ENCODE data around the gene DSN1. TPM values are rescaled to one million over a fixed set of nuclear protein-coding genes. Genes with fewer than 3 reads are reported as not detected.

DSN1 gene
- total RNA-seq, 1 experiment from 2014 or later = 42.5 TPM

- H3K9me3 Mint-ChIP-seq (ENCODE audit: low read depth, unreplicated experiment) = no peaks in the 10 kb centered on the region
- CTCF ChIA-PET = no interaction called here
- intact Hi-C loops (cut with micrococcal nuclease; ENCODE audit: unreplicated experiment) = no loop called here
- TF ChIP-seq CTCF (IDR thresholded peaks at IDR 0.05; ENCODE audit: unreplicated experiment) = no peak
- no peak overlapping the region for H3K27ac Mint-ChIP-seq (ENCODE audit: unreplicated experiment)
- no peak overlapping the region for H3K4me3 Mint-ChIP-seq (ENCODE audit: low read depth, unreplicated experiment)
- H3K4me1 Mint-ChIP-seq (ENCODE audit: low read depth, unreplicated experiment) = no peaks in the 10 kb centered on the region
- no TSS peak for BruUV-seq (replicated peaks)
- no peak for DNase-seq
- no peaks in the 10 kb centered on the region for H3K27me3 Mint-ChIP-seq (ENCODE audit: unreplicated experiment)
- peaks cover 15% of the 10 kb centered on the region for H3K36me3 Mint-ChIP-seq (ENCODE audit: insufficient read depth, unreplicated experiment)
Observed at GRCh38 chr20:36752582-36752981, 21.0 kb downstream of the DSN1 start.

- BruUV-seq (replicated peaks) = no TSS peak
- peak within 1 kb of the TSS; percentile 66 for H3K27ac Mint-ChIP-seq (ENCODE audit: unreplicated experiment)
- H3K36me3 Mint-ChIP-seq (ENCODE audit: insufficient read depth, unreplicated experiment) = peaks cover 14% of the 10 kb centered on the region
- peak; percentile 97 for DNase-seq
- CTCF ChIA-PET = interaction anchor here (0.6 to 1.1 kb wide), 4 partner anchors 9 to 286 kb away, joined by 3 to 10 read pairs (median 4); partner anchors contain the start of gene DSN1
- peak within 1 kb of the TSS; percentile 87 for H3K4me3 Mint-ChIP-seq (ENCODE audit: low read depth, unreplicated experiment)
- peaks cover 11% of the 10 kb centered on the region for H3K4me1 Mint-ChIP-seq (ENCODE audit: low read depth, unreplicated experiment)
- intact Hi-C loops (cut with micrococcal nuclease; ENCODE audit: unreplicated experiment) = no loop called here
- H3K27me3 Mint-ChIP-seq (ENCODE audit: unreplicated experiment) = no peaks in the 10 kb centered on the region
- TF ChIP-seq CTCF (IDR thresholded peaks at IDR 0.05; ENCODE audit: unreplicated experiment) = no peak
- no peaks in the 10 kb centered on the region for H3K9me3 Mint-ChIP-seq (ENCODE audit: low read depth, unreplicated experiment)
Observed at GRCh38 chr20:36745927-36746659, 27.5 kb downstream of the DSN1 start, which contains the start of gene NDRG3. Gene NDRG3, minus strand, starts transcription at chr20:36746090. Its CDS starts 24,355 bp downstream, at chr20:36721735.

- Mint-ChIP-seq H3K9me3 (ENCODE audit: low read depth, unreplicated experiment) (no peaks in the 10 kb centered on the region), H3K27ac (ENCODE audit: unreplicated experiment) (peak overlapping the region; percentile 66), H3K4me1 (ENCODE audit: low read depth, unreplicated experiment) (peaks cover 11% of the 10 kb centered on the region), H3K4me3 (ENCODE audit: low read depth, unreplicated experiment) (peak overlapping the region; percentile 87), H3K36me3 (ENCODE audit: insufficient read depth, unreplicated experiment) (peaks cover 14% of the 10 kb centered on the region), H3K27me3 (ENCODE audit: unreplicated experiment) (no peaks in the 10 kb centered on the region)
- CTCF ChIA-PET = interaction anchor here (0.6 to 0.8 kb wide), 2 partner anchors 74 to 118 kb away, joined by 3 to 5 read pairs; a partner anchor contains a TSS
- intact Hi-C loops (cut with micrococcal nuclease; ENCODE audit: unreplicated experiment) = no loop called here
- no peak for TF ChIP-seq CTCF (IDR thresholded peaks at IDR 0.05; ENCODE audit: unreplicated experiment)
- BruUV-seq (replicated peaks) = no TSS peak
- no peak for DNase-seq
Observed at GRCh38 chr20:36745234-36745926, 28.2 kb downstream of the DSN1 start.

- TF ChIP-seq CTCF (IDR thresholded peaks at IDR 0.05; ENCODE audit: unreplicated experiment) = no peak
- peak; percentile 29 for DNase-seq
- intact Hi-C loops (cut with micrococcal nuclease; ENCODE audit: unreplicated experiment) = no loop called here
- no TSS peak for BruUV-seq (replicated peaks)
- peaks cover 11% of the 10 kb centered on the region for H3K4me1 Mint-ChIP-seq (ENCODE audit: low read depth, unreplicated experiment)
- peaks cover 14% of the 10 kb centered on the region for H3K36me3 Mint-ChIP-seq (ENCODE audit: insufficient read depth, unreplicated experiment)
- H3K4me3 Mint-ChIP-seq (ENCODE audit: low read depth, unreplicated experiment) = peak overlapping the region; percentile 87
- no peaks in the 10 kb centered on the region for H3K27me3 Mint-ChIP-seq (ENCODE audit: unreplicated experiment)
- peak overlapping the region; percentile 66 for H3K27ac Mint-ChIP-seq (ENCODE audit: unreplicated experiment)
- CTCF ChIA-PET = interaction anchor here (0.6 to 1.2 kb wide), 3 partner anchors 10 to 119 kb away, joined by 3 to 5 read pairs (median 4); partner anchors contain the start of gene DSN1
- no peaks in the 10 kb centered on the region for H3K9me3 Mint-ChIP-seq (ENCODE audit: low read depth, unreplicated experiment)
Observed at GRCh38 chr20:36744764-36745191, 28.8 kb downstream of the DSN1 start.

Measured in Calu3 (cell line).